ENCODE measurements around the gene TSPAN18.

Gene TSPAN18

DNA sequence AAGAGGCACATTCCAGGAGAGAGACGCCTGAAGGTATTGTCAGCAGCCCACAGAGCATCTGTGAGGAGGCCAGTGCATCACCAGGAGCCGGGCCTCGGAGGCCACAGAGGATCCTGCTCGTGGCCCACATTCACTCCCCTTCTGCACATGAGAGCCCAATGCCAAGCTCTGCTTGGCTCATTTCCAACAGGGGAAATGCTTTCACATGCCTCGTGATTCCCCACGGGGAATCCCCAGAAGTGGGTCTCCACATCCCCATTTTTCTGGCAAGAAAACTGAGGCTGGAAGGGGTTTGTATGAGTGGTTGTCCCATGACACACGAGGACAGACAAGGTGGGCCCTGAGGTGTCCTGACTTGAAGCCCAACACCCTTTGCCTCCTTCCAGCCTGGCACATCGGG is 189.6 kb downstream of the TSPAN18 start:
- DNase-seq (ENCODE audit: low read depth in 3 of 3) = no peak

DNA sequence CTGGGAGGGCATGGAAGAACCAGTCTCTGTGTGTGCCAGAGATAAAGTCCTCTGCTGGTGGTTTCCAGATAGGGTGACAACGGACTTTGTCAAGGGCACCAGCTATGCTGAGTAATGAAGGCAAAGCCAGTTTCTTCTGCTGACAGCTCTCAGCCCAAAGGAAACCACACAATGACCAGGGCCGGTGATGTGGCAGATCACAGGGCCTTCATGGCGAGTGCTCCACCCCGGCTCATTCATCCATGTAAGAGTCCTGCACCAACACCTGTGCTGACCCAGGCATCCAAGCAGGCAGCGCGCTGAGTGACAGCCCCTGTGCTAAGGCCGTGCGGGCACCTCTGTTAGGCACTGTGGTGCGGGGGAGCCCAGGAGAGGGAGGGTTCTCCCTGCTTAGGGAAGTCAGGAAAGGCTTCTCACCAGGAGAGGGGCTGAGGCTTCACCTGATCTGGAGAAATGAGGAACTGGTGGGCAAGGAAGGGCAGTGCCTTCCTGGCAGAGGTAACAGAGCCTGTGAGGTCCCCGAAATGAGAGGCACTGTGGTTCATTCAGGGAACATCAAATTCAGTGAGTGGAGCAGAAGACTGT is 190.1 kb downstream of the TSPAN18 start:
- DNase-seq (ENCODE audit: low read depth in 3 of 3) = no peak

DNA sequence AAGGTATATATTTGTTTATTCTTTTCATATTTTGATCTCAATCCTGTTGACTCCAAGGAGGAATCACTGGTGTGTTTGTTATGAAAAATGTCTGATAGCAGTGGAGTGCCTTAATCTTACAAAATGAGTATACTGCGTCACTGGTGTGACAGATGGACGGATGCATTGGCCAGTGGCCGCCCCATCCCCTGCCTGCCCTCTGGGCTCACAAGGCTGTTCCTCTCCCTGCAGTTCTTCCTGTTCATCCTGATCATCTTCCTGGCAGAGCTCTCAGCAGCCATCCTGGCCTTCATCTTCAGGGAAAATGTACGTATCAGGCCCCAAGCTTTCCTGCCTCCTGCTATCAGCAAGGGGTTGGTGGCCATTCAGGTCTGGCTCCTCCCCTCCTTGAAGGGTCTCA is 191.0 kb downstream of the TSPAN18 start:
- no peak for DNase-seq (ENCODE audit: low read depth in 3 of 3)

DNA sequence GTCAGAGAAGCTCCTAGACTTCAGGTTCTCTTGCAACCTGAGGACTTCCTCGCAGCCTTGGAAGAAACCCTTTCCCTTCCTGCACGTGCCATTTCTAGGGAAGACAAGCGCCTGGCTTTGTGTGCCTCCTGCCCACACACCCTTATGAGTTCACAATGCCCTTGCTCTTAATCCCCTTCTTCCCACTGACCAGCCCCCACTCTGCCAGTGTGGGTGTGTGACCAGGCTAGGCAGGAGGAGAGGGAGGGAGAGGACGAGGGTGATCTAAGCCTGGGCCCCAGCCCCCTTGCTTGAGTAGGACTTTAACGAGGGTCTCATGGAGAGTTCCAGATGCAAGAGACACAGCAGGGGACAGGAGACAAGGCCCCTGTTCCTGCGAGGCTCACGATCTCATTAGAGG is 193.7 kb downstream of the TSPAN18 start:
- no peak for DNase-seq (ENCODE audit: low read depth in 3 of 3)

DNA sequence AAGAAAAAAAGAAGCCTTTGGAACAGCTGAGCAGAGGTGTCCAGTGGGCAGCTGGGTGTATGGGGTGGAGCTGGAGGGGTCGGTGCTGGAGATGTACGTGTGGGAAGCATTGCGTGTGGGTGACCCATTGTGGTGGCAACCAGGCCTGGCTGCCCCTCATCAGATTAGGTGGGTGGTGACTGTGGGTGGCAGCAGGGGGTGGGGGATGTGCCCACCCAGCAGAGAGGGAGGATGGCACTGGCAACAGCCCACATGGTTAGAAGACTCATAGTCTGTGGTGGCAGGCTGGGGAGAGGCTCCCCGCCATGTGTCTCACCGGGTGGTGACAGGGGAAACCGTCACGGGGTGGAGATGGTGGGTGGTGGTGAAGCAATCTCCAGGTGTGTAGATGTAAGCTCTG is 196.4 kb downstream of the TSPAN18 start:
- DNase-seq (ENCODE audit: low read depth in 3 of 3) = no peak

DNA sequence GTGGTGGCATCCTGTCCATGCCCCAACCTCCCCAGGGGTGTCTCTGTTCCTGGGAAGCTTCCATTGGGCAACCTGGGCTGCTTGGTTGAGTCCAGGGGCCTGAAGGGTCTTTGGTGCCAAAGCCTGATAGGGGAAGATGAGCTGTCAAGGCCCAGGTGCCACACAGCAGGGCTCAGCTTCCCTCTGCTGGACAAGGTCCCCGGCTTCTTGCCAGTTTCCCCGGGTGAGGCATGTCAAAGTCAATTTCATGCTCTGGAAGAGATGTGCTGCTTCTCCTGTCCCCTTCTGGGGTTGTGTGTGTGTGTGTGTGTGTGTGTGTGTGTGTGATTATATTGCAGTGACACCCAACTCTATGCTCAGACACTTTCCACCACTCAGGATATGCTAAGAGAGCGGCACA is 197.0 kb downstream of the TSPAN18 start:
- no peak for DNase-seq (ENCODE audit: low read depth in 3 of 3)

DNA sequence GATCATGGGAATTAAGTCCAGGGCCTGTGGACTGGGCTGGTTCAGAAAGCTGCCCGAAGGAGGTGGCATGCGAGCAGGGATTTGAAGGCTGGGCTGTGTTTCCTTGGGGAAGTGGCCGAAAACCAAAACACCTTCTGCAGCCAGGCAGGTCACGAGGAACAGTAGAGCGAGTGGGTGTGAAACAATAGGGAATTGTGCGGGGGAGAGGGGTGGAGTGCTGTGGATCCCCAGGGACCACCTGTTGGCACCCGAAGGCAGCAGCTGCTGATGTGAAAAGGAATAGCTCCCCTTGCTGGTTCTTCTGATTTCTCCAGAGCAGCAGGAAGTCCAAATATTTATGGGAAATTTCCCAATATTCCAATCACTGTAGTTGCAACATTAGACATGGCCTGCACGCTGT is 199.3 kb downstream of the TSPAN18 start:
- no peak for DNase-seq (ENCODE audit: low read depth in 3 of 3)

DNA sequence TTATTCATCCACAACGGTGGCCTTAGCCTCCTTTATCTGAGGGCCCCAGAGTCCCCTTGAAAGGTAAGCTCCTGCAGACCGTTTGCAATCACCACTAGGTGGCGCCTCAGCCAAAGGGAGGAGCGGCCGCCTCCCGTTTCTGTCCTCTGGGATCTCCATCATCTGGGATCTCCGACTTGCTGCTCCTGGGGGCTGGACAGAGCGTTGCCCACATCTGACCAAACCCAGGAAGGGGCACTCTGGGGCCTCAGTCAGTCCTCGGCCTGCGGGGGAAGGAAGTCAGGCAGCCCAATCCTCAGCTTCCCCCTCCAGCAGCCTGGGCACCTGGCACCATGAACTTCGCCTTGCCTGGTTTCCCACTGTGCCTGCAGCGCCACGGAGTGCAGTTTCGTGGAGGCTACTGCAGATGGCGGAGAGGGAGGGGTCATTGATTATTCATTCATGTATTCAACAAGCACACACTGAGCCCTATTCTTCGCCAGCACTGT is 200.5 kb downstream of the TSPAN18 start:
- DNase-seq (ENCODE audit: low read depth in 3 of 3) = peak in 2 of 3 donors; percentile 27 to 62

DNA sequence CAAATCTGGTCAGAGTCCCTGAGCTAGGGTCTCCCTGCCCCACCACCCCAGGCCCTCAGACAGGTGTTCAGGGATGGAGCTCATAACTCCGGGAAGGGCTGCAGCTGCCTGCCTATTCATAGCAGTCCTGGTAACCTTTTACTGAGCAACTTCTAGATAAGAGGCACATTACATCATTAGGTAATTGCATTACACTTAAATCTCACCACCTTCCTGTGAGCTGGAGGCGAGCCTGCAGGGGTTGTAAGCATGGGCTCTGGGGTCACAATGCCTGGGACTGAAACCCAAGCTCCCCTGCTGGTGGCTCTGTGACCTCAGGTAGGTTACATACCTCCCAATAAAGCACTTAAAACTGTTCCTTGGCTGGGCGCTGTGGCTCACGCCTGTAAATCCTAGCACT is 201.4 kb downstream of the TSPAN18 start:
- no peak for DNase-seq (ENCODE audit: low read depth in 3 of 3)

DNA sequence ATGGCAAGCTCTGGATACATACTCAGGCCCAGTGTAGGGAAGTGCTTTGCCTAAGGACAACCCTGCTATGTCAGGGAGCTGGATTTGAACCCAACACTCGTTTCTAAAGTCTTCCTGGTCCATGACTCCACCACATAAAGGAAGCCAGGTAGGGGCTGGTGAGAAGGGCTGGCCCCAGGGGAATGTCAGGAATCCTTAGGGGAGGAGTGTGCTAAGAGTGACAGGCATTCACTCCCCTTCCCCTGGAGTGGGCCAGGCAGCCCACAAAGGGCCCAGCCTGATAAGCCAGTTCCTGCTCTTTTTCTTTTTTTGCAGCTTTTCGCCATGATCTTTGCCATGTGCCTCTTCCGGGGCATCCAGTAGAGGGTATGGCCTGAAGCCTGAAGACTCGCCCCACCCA is 202.1 kb downstream of the TSPAN18 start:
- no peak for DNase-seq (ENCODE audit: low read depth in 3 of 3)

DNA sequence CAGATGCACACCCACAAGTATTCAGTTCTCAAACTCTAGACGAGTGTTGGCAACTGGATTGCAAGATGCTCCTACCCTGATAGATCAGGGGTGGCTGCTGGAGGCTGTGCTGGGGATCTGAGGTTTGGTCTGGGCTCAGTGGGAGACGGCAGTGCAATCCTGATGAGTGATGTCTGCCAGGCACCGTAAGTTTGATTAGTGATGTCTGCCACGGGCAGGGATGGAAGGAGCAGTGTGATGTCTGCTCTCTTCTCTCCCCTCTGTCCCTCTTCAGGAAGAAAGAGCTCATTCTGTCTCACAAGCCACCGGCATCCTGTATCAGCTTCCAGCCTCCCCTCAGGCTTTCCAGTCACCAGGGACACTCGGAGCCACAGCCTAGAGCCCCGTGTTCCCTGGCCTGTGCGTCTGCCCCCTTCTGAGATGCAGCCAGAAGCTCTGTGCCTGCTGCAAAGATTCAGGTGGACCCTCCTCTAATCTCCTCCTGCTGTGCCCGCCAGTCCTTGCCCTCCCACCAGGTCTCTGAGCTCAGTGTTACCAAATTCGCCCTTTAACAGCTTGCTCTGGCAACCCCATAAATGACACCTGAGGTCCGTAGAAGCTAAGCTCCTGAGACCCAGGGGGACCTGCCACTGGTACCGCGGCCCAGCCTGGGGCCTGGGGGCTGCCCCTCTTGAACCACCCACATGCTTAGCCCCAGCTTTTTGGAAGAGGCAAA is 204.0 kb downstream of the TSPAN18 start:
- DNase-seq (ENCODE audit: low read depth in 3 of 3) = no peak

DNA sequence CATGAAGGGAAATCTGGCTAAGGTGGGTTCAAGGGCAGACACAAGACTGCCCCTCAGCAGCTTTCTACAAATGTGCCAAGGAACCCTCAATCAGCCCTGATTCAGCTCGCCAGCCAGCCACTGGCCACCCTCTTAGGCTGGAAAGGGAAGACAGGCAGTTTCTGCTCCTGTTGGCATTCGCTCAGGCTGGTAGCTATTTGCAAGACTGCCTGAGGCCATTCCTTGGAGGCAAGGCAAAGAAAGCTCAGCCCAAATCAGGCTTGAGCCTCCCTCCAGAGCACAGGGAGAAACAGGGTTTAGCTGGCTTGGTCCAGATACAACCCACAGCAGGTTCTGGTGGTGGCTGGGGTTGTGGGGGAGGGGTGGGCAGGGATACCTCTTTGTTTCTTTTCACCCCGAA is 204.7 kb downstream of the TSPAN18 start:
- DNase-seq (ENCODE audit: low read depth in 3 of 3) = no peak

DNA sequence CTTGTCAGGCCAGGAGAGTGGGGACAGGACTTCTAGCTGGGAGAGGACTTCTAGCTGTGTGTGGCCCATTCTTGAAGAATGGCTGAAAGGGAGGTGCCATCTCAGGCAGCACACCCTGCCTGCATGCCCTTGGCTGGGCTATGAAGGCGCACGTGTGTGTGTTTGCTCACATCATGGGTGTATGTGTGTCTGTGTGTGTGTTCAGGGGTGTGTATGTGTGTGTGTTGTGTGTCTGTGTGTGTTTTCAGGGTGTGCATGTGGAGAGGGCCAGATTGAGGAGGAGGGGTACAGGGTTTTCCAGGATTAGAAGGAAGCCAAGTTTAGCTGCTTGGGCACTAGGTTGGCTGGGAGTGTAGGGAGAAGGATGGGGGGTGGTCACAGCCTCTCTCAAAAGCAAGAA is 207.3 kb downstream of the TSPAN18 start:
- no peak for DNase-seq (ENCODE audit: low read depth in 3 of 3)

DNA sequence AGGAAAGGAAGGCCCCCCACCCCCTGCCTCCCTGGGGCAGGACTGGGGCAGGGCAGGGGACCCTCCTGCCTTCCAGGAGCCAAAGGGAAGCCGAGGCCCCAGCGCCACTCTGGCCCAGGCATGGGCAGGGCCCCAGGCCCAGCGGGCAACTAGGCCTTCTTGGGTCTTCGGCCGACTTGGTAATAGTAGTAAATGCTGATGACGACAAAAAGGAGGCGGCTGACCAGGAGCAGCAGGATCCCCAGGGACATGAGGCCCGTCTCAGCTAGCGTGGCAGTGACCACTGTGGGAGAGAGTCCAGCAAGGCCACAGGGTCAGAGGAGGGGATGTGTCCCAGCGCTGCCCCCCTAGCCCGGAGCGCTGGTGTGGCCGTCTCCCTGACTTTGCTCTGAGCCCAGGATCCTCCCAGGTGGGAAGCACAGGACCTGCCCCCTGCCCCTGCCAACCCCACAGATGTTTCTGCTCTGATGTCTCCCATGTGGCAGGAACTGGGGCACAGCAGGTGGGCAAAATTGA is 208.0 kb downstream of the TSPAN18 start:
- no peak for DNase-seq (ENCODE audit: low read depth in 3 of 3)

DNA sequence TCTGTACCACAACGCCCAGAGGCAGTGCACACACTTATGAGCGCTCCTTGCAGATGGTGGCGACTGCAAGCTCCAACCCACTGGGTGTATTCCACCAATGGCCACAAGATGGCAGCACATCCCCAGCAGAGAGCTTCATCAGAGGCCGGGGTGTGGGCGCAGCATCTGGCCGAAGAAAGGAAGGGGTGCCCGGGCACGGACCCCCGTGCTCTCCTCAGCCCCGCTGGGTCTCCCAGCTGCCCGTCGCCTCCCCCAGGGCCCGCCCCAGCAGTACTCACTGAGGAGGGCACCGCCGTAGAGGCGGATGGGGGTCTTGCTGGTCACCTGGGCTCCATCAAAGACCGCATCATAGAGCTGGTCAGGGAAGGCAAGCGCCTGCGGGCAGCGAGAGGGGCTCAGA is 209.8 kb downstream of the TSPAN18 start:
- DNase-seq (ENCODE audit: low read depth in 3 of 3) = peak; percentile 66 to 81 (median 76)

DNA sequence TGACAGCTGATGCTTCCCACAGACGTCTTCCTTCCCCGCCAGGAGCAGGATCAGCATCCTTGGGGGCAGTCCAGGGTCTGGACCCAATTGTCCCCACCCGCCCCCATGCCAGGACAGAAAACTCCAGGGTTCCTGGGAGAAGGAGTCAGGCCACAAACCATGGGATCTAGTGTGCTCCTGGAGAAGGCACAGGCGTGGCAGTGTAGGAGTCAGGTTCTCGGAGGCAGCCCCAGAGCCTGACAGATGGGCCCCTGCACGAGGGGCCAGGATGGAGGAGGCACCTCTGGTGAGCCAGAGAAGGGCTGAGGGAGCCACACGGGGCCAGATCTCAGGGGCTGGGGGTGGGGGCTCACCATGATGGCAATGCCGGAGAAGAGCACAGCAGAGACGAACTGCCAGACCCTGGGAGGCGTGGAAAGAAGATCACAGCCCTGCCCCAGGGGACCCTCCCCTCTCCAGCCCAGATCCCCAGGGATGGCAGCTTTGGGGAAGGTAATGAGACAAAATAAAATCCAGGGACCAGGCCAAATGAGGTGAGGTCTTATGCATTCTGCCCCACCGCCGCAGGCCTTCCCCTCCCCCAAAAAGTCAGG is 210.3 kb downstream of the TSPAN18 start:
- DNase-seq (ENCODE audit: low read depth in 3 of 3) = no peak

DNA sequence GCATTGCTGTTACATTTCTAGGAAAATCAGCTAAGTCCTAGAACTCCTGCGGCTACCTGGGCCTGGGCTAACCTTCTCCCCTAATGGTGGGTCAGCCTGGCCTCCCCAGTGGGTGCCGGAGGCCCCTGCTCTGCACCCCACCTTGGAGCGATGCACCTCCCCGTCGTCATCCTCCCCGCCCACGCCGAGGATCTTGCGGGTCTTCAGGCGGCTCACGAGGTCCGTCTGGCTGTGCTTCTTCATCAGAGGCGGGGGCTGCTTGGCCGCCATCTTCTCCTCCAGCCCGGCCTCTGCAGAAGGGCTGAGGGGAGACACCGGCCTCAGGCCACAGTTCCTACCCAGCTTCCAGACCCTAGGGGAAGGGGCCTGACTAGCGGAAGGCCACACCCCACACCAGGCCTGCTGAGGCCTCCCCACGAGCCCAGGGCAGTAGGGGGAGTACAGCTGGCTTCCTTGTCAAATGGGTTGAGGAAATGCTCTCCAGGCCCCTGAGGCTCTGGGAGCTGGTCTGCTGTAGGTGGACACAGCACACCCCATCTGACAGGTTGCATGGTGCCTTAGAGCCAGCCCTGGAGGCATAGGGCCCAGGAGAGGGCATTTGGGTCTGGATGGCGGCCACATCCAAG is 211.4 kb downstream of the TSPAN18 start:
- no peak for DNase-seq (ENCODE audit: low read depth in 3 of 3)

DNA sequence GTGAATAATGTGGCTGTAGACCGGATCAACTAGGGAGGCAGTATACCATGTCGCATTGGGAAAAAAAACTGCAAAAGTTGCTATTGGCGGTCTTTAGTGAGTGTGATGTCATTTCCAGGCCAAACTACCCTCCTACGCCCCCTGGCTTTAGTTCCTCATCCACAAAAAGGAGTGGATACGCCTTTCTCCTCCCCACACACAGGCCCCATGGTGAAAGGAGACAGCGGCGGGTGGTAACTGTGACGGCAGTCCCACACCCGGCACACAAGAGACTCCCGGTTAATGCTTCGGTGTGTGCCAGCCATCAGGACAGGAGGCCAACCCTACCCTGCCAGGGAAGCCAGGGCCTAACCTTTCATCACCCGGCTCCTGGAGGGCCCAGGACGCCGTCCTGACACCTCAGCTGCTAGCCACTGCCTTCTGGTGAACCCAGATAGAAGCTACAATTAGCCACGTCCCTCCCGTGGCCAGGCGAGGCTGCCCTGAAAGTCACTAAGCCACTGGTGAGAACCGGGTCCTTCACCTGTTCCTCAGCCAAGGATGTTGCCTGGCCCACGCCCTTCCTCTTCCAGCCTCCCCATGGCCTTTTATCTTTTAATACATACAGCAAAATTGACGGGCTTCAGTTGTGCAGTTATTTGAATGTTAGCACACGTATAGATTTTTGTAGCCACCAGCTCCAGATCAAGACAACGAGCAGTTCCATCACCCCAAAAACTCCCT is 213.1 kb downstream of the TSPAN18 start:
- no peak for DNase-seq (ENCODE audit: low read depth in 3 of 3)

DNA sequence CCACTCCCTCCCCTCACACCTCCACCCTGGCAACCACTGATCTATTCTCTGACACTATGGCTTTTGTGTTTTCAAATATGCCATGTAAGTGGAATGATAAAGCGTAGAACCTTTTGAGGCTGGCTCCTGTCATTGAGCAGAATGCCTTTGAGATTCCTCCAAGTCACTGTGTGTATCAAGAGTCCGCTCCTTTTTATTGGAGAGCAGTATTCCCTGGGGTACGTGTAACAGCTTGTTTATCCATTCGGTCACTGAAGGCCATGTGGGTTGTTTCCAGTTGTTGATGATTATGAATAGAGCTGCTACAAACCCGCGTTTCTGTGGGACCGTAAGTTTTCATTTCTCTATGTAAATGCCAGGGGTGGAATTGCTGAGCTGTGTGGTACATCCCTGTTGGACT is 213.6 kb downstream of the TSPAN18 start:
- DNase-seq (ENCODE audit: low read depth in 3 of 3) = no peak

DNA sequence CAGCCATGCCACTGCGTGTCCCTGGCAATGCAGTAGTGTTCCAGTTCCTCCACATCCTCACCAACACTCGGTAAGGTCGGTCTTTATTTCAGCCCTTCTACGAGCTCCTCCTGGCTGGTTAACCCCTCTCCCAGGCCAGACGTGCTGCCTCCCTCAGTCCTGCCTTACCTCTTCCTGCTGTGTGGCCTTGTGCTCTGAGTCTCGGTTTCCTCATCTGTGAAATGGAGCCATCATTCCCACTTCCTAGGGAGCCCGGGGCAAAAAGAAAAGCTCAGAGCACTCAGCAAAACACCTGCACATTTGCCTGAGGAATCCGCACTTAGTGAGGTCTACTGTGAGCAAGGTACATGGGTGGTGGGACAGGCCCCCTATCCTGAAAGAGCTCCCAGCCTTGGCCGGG is 214.1 kb downstream of the TSPAN18 start:
- DNase-seq (ENCODE audit: low read depth in 3 of 3) = no peak

DNA sequence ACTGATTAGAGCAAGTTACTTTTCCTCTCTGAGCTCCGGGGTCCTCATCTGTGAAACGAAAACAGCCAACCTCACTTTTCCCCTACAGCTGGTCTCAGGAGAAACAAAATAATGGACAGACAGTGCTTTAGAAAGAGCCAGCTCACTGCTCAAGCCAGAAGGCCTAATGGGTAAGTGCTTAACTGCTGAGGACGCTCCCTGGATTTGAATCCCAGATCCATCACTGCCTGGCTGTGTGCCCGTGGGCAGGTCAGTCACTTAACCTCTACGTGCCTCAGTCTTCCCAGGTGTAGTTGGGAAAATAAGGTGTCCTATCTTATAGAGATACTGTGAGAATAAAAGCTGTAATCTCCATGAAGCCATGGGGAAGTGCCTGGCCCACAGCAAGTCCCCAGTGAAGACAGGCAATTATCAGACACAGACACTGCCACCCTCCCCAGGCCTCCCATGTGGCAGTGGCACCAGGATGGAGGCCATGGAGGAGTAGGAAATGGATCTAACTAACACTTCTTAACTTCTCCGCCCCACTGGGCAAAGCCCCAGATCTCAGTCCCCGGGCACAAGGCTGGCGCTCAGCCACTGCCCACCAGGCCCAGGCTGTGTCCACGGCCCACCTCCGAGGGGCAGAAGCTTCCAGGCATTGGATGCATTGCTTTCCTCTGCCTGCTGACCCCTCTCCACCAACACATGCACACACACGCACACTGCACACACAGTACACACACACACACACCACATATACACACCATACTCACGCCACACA is 214.7 kb downstream of the TSPAN18 start:
- no peak for DNase-seq (ENCODE audit: low read depth in 3 of 3)
